NCI-H1436 treated with DMSO at 0.1 percent for 48 hours (cell line): ENCODE measurements around the gene STAP2.

Source experiments
- DNase-seq: peaks from one replicate; lab custom pipeline; 2025; lab: John Stamatoyannopoulos, UW

STAP2 gene

GRCh38 chr19:4370418-4371041 lies 31.9 kb upstream of the STAP2 start:
- DNase-seq: no peak

- DNase-seq: no peak
Observed at GRCh38 chr19:4369888-4370260, 31.2 kb upstream of the STAP2 start.

- DNase-seq: no peak
Observed at GRCh38 chr19:4369109-4369887, 30.7 kb upstream of the STAP2 start.

GRCh38 chr19:4368128-4368820 lies 29.6 kb upstream of the STAP2 start:
- no peak for DNase-seq

GRCh38 chr19:4367781-4368127 lies 29.1 kb upstream of the STAP2 start:
- DNase-seq: no peak

- DNase-seq: no peak
Observed at GRCh38 chr19:4367336-4367723, 28.7 kb upstream of the STAP2 start.

- DNase-seq: no peak
Observed at GRCh38 chr19:4366666-4367335, 28.2 kb upstream of the STAP2 start.

- no peak for DNase-seq
Observed at GRCh38 chr19:4365791-4366665, 27.4 kb upstream of the STAP2 start.

- no peak for DNase-seq
Observed at GRCh38 chr19:4365341-4365740, 26.7 kb upstream of the STAP2 start.

GRCh38 chr19:4363571-4364304 lies 25.1 kb upstream of the STAP2 start:
- no peak for DNase-seq

- no peak for DNase-seq
Observed at GRCh38 chr19:4362831-4363545, 24.4 kb upstream of the STAP2 start.

- no peak for DNase-seq
Observed at GRCh38 chr19:4362101-4362828, 23.6 kb upstream of the STAP2 start.

GRCh38 chr19:4361152-4362046 lies 22.8 kb upstream of the STAP2 start:
- no peak for DNase-seq

- DNase-seq: no peak
Observed at GRCh38 chr19:4360641-4361151, 22.1 kb upstream of the STAP2 start.

- no peak for DNase-seq
Observed at GRCh38 chr19:4360081-4360569, 21.5 kb upstream of the STAP2 start.

GRCh38 chr19:4359627-4360000 lies 21.0 kb upstream of the STAP2 start:
- no peak for DNase-seq

- no peak for DNase-seq
Observed at GRCh38 chr19:4358709-4359626, 20.3 kb upstream of the STAP2 start.
